HG03520 (cell line): ENCODE measurements around the gene DNAH6.
"Not testable (repeated sequence)": the region's sequence is repeated elsewhere in the genome, so short reads cannot be mapped to it uniquely, and the experiment has no call there.

ENCODE experiments used
- ATAC-seq: cut with Tn5 transposase; IDR thresholded peaks from one replicate; pipeline ENCODE4 v1.9.1; 2021; ENCODE audit warnings: mild to moderate bottlenecking, moderate library complexity; ENCODE audit not compliant: unreplicated experiment

DNAH6 gene

DNA sequence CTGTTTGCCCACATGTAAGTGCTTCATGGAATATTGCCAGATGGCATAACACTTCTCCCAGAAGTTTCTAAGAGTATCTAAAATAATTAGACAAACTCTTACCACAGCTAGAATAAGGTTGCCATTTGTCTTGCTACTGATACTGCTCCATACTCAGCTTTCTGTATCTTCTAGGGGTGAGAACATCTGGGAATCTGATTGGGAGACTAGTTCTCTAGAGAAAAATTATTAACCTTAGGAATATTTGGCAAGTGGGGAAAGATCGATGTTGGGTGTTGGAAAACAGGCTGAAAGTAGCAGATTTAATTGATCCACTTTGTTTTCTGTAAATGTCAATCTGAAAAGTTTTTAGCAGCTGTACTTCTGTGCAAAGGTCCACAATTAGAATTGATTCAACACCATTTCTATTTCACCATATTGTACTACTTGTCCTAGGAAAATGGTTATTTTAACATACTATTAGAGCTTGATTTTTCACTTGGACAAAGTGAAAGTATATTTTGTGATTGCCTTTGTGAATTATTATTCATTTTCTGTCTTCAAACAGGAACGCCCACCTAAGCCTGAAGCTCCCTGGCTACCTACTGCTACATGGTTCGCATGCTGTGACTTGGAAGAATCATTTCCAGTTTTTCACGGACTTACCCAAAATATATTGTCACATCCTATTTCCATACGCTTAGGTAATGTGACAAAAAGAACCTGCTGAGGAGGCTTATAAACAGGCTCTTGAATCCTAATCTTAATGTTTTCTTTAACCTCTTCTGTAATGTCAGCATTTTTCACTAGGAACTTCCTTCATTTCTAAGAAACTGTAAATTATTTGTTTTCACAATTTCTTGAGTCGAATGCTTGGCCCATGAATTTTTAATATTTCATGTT, 216.8 kb downstream of the DNAH6 start:
- no peak for ATAC-seq

DNA sequence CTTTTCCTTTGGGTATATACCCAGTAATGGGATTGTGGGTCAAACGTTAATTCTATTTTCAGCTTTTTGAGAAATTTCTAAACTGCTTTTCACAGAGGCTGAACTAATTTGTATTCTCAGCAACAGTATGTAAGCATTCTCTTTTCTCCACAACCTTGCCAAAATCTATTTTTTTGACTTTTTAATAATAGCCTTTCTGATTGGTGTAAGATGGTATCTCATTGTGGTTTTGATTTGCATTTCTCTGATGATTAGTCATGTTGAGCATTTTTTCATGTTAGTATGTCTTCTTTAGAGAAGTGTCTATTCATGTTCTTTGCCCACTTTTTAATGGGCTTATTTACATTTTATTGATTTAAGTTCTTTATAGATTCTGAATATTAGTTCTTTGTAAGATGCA, 219.1 kb downstream of the DNAH6 start:
- no peak for ATAC-seq

DNA sequence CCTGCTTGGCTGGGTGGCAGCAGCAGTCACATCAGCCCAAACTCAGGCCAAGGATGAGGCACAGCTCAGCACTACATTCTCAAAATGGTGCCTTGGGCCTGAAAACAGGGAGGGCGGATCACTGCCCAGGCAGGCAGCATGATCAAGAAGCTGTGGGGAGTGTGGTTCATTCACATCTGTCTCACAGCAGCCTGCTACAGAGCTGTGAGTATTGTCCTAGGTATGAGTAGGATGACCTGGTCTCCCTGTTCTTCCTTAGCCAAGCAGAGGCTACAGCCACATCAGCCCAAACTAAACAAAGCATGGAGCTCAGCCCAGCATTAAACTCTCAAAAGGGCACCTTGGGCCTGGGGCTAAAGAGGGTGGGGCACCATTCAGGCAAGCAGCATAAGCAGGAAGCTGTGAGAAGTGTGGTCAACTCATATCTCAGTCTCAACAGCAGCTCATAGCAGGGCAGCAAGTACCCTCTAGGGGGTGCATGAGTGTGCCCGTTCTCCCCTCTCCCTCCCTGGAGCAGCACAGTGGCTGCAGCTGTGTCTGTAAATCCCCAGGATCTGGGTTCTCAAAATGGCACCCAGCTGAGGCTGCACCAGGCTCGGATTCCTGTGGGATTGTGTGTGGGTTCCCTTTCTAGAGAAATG, 225.0 kb downstream of the DNAH6 start:
- peak; percentile 99 for ATAC-seq

DNA sequence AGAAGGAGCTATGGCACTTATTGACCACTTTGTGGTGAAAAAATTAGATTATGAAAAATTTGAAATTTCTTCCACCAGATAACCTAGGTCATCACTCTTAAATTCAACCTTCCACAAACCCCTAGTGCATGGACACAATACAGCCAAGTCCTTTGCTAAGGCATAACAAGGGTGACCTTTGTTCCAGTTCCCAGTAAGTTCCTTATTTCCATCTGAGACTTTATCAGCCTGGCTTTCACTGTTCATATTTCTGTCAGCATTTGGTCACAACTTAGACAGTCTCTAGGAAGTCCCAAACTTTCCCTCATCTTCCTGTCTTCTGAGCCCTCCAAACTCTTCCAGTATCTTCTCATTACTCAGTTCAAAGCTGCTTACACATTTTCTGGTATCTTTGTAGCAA, 232.0 kb downstream of the DNAH6 start:
- ATAC-seq, result no peak

DNA sequence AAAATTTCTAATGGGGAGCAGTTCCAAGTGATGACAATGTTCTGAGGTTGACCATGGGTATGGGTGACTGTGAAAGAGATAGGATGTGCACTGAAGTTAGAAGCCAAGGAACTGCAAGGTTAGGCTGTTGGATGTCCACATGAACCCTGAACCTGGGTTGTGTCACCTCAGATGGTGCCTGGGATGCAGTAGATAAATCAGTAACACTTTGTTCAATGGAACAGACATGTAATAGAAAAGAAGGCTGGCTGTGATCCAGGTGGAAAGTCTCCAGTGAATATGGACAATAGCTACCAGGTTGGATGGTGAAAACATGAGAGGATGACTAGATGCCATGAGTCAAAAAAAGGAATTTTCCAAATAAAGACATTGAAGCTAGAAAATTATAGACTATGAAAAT, 233.1 kb downstream of the DNAH6 start:
- ATAC-seq, result no peak

DNA sequence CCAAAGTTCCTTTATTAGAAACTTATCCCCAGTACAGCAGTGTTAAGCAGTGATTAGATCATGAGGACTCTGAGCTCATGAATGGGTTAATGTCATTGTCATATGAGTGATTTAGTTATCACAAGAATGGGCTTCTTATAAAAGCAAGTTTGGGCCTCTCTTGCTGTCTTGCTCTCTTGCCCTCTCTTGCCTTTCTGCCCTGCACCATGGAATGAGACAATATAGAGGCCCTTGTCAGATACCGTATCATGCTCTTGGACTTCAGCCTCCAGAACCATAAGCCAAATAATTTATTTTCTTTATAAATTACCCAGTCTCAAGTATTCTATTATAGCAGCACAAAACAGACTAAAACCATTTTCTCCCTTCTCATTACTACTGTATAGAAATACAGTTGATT, 238.8 kb downstream of the DNAH6 start:
- ATAC-seq, result no peak

DNA sequence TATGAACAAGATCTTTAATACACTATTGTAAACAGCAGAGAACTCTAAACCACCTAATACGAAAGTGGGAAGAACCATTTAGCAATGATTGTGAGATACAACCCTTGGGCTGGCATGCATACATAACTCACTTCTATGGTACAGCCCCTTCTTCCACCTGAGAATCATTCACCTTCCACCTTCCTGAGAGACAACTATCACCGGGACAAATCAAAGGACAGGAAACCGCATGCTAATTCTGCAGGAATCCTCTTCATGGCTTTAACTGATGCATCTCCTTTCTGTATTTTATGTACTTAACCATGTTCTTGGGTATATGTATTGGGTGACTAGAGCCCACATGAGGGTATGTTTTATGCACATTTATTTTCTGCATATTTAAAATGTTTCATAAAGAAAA, 241.3 kb downstream of the DNAH6 start:
- ATAC-seq, result no peak

DNA sequence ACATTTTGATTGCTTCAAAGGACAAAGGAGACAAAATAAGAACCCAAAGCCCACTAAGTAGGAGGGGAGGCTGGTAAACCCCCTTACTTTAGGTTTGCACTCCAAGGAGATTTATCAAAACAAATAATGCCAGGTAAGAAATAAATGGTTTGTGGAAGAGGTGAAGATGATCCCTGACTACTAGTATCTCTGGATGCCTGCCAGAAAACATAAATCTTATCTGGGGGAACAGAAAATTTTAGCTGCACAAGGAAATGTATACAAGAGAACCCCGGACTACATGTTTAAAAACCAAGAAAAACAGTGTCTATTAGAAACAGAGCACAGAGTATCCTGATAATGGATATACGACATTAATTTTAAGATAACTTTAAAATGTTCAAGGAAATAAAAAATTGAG, 250.5 kb downstream of the DNAH6 start:
- ATAC-seq, result no peak

DNA sequence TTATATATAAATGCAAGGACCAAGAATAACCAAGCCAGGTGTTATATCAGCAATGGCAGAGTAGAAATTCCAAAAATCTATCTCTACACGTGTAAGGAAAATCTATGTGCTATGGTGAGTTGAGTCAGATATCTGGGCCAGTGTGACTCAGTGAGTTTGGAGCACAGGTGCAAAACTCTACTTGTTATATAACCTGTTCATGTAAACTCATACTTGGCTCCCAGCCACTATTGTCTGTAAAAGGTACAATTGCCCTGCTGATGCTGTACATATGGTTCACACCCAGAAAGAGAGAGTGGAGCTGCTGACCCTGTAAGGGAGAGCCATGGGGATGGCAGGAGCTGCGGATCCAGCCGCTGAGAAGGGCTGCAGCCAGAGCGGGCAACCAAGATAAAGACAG, 252.5 kb downstream of the DNAH6 start:
- no peak for ATAC-seq

DNA sequence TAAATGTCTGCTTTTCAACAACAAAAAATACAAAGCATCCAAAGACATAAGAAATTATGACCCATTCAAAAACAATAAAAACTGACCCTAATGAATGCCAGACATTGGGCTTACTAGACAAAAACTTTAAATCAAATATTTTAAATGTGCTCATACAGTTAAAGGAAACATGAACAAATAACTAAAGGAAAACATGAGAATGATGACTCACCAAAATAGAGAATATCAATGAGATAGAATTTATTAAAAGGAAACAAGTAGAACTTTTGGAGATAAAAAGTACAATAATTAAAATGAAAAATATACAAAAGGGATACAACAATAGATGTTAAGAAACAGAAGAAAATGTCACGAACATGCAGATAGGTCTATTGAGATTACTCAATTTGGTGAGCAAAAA, 254.0 kb downstream of the DNAH6 start:
- ATAC-seq, result no peak

DNA sequence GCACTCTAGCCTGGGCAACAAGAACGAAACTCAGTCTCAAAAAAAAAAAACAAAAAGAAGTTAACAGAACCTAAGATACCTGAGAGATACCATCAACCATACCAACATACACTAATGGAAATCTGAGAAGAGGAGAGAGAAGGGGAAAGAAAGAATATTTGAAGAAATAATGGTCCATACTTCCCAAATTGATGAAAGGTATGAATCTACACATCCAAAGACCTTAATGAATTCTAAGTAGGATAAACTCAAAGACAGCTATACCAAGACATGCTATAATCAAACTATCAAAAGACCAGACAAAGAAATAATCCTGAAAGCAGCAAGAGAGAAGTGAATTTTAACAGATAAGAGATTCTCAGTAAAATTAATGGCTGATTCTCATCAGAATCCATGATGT, 255.0 kb downstream of the DNAH6 start:
- no peak for ATAC-seq

DNA sequence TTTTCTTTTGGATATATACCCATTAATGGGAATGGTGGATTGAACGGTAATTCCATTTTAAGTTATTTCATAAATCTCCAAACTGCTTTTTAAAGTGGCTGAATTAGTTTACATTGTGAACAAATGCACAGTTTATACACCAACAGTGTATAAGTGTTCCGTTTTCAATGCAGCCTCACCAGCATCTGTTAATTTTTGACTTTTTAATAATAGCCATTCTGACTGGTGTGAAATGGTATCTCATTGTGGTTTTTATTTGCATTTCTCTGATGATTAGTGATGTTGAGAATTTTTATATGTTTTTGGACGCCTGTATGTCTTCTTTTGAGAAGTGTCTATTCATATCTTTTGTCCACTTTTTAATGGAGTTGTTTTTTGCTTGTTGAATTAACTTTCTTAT, 257.3 kb downstream of the DNAH6 start:
- not testable (repeated sequence) for ATAC-seq

DNA sequence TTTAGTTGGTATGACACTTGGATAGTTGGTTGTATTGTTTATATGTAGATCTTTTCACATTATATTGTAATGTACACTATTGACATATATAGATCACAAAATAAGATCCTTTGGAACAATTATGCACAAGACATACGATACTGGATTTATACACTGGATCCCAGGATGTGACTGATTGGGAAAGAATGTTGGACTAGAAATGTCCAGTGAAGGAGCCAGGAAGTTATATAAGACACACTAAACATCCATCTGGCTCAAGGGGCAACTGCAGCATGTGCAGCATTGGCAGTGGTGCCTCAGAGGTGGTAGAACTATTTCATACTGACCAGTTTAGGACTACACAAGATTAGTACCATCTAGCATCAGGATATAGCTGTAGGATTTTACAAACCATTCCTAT, 259.7 kb downstream of the DNAH6 start:
- no peak for ATAC-seq

DNA sequence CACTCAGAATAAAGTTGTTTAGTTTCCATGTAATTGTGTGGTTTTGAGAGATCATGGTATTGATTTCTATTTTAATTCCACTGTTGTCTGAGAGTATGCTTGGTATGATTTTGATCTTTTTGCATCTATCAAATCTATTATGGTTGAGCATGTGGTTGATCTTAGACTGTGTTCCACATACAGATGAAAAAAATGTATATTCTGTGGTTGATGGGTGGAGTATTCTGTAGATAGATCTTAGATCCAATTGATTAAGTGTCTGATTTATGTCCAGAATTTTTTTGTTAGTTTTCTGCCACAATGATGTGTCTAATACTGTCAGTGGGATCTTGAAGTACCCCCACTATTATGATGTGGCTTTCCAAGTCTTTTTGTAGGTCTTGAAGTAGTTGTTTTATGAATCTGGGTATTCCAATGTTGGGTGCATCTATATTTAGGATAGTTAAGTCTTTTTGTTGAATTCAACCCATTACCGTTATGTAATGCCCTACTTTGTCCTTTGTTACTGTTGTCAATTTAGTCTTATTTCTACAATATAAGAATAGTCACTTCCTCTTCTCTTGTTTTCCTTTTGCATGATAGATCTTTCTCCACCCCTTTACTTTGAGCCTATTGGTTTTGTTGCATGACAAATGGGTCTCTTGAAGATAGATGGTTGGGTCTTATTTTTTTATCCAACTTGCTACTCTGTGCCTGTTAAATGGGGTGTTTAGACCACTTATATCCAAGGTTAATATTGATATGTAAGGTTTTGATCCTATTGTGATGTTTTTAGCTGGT, 262.8 kb downstream of the DNAH6 start:
- ATAC-seq, result no peak

DNA sequence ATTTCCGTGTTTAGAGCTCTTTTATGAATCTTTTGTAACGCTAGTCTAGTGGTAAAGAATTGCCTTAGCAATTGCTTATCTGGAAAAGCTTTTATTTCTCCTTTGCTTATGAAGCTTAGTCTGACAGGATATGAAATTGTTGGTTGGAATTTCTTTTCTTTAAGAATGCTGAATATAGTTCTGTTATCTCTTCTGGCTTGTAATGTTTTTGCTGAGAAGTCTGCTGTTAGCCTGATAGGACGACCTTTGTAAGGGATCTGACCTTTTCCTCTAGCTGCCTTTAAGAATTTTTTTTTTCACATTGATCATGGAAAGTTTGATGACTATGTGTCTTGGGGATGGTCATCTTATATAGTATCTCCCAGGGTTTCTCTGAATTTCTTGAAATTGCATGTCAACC, 263.5 kb downstream of the DNAH6 start:
- no peak for ATAC-seq

DNA sequence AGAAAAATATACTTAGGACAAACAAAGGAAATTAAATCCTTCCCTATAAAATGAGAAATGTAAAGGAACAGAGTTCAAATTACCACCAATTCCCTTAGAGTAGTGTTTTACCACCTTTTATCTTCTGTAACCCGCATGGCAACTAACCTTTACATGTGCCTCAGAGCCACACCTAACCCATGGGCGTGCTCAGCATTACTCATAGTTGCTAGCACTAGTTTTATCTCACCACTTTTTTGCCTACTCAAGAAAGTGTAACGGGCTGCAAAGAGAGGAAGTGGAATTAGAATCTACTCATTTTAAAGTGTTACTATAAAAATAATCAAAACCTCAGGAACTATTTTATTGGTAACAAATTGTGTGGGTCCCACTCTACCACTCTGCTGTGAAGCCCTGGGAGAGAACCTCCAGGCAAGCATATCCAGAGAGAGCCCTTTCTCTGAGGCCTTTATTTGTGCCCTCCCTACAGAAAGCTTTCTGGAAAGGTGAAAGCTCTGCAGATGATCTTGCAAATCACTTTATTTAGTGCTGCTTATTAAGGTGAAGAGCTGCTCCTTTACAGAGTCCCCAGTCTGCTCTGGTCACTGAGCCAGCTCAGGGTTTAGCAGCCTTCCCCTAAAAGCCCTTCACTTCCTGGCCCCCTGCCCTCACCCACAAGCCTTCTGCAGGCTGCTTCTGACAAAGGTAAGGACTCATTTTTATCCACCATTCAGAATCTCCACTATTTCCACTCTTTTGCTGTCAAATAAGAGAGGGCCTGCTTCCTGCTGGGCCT, 265.8 kb downstream of the DNAH6 start:
- ATAC-seq, result peak; percentile 86

DNA sequence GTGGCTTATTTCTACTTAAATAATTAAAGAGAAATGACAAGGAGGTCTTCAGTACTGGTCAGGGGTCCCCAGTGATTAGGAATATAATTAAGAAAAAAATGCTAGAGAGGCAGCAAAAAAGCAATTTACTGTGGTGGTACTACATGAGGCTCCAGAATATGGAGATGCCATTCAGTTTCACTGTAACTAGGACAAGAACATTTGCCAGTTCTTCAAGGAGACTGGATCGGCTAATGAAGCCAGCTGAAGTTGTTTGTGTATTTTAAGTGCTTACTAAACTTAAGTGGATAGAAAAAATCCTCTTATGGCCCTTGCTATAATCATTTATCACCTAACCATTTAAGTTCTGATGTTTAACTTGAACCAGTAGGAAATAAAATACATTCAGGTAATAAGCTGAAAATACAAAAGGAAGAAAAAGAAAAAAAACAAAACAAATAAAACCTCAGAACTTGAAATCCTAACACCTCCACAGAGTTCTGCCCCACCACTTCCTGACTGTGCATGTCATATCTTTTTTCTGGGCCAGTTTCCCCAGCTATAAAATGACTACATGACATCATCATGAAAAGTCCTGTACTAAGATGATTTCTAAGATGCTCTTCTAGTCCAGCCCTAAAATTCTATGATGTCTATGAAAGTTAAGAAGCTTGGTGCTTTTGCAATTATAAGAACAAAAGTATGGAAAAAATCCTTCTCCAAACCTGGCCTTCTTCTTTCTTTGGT, 266.6 kb downstream of the DNAH6 start:
- ATAC-seq, result no peak

DNA sequence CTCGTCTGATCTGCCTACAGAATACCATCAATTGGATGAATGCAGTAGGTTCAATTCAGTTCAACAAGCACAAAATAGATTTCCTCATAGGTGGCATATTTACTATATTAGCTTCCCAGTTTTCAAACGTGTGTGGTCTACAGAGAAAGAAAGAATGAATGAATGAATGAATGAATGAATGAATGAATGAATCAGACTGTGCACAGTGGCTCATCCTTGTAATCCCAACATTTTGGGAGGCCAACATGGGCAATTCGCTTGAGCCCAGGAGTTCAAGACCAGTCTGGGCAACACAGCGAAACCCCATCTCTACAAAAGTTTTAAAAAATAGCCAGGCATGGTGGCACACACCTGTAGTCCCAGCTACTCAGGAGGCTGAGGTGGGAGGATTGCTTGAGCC, 269.7 kb downstream of the DNAH6 start:
- no peak for ATAC-seq

DNA sequence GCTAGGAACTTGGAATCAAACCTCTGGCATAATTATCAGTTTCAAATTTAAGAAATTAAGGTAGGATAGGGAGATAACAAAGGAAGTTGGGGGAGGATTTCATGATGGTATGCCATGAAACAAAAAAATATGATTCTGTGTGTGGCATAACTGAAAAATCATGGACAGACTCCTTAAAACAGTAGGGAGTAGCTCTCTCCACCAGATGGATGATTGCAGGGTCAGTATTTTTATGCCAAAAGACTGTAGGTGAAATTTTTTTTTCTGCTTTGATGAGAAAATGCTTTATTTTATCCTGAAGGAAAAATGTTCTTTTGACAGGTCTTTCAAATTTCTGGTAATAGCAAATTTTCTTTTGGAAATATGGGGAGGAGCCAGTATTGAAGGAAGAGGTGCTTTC, 270.3 kb downstream of the DNAH6 start:
- ATAC-seq, result no peak

DNA sequence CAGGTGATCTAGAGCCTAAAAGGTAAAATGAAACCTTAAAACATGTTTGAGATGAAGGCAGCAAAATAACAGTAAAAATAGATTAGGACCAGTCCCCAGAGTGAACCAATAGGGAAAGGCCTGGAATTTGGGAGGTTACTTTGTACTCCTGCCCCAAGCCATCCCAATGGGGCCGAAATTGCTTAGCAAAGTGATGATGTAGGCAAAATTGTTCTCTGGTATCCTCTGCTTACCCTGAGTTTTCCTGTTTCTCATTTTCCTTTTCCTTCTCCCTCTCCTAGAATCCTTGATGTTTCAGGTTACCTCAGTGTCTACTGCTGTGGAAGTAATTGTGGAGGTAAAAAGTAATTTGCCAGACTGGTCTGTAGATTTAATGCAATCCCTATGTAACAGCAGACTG, 271.7 kb downstream of the DNAH6 start:
- ATAC-seq, result no peak
